GM21723 (cell line): Measurements from ENCODE around the gene DCTN5.
A peak's percentile ranks its signal among the peaks of the same experiment; 100 is the strongest.

Source experiments
- ATAC-seq: cut with Tn5 transposase; IDR thresholded peaks from one replicate; pipeline ENCODE4 v1.9.1; 2021; ENCODE audit warnings: mild to moderate bottlenecking, moderate library complexity; ENCODE audit not compliant: unreplicated experiment

The DCTN5 gene

GRCh38 chr16:23651943-23652468, 10.7 kb downstream of the DCTN5 start:
- ATAC-seq = no peak

GRCh38 chr16:23663918-23664317, 22.7 kb downstream of the DCTN5 start:
- no peak for ATAC-seq

DNA sequence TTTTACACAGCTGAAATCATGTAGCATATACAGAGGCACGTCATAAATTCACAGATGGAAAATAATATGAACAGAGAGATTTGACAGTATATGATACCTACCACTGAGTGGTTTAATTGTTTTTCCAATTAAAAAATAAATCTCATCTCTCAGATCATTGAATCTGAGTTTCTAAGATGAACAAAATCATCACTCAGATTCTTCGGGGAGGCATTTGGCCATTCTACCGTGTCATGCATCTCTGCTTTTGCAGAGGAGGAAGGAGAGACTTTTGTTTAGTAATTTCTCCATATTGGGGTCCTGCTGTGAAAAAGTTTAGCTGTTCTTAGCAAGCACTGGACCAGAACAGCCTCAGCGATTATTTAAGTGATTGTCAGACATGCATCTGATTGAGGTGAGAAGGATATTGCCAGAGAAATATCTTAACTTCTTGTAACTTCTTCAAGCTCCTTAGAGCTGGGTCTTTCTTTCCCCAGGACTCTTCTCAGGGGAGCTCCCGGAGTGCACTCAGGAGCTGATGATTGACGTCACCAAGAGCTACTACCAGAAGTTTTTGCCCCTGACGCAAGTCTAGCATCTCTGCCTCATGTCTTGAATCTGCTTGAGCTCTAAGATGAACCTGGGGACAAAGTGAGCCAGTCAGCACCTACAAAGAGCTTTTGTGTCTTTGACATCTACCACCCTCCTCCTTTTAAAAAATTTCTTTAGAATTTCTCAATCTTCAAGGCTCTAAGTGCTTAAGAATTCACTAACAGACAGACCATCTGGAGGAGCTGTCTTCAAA, 25.5 kb downstream of the DCTN5 start:
- ATAC-seq = no peak

DNA sequence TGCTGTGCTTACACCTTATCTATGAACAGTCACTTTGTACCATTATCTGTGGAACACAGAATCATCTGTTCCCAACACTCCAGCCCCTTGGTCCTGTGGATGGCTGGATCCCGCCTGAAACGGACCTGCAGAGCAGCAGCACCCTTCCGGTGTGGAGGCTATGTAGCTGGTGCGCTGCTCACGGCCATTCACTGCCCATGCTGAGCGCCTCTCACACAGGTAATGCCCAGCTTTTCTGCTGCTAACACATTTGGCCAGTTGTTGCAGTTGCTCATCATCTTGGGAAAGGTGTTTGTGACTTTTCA, 26.0 kb downstream of the DCTN5 start:
- ATAC-seq = no peak

- no peak for ATAC-seq
These were observed 27.0 kb downstream of the DCTN5 start for GRCh38 chr16:23668225-23668624.

DNA sequence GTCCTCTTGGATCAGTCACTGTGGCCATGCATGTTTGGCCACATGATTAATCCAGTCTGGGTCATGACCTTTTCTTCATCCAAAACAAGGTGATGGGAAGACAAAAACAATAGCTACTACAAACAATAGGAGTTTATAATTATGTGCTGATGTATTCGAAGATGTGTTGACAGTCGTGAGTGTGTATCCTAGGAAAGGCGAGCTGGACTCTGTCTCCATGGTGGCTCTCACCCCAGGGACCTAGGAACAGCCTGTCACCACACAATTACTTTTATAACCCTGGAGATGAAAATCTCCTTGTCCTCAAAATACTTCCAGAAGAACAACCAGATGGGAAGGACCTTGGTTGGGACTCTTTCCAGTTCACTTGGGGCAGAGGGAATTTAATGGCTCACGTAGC, 27.6 kb downstream of the DCTN5 start:
- no peak for ATAC-seq

GRCh38 chr16:23670137-23670776, 29.0 kb downstream of the DCTN5 start:
- ATAC-seq = peak; percentile 93

DNA sequence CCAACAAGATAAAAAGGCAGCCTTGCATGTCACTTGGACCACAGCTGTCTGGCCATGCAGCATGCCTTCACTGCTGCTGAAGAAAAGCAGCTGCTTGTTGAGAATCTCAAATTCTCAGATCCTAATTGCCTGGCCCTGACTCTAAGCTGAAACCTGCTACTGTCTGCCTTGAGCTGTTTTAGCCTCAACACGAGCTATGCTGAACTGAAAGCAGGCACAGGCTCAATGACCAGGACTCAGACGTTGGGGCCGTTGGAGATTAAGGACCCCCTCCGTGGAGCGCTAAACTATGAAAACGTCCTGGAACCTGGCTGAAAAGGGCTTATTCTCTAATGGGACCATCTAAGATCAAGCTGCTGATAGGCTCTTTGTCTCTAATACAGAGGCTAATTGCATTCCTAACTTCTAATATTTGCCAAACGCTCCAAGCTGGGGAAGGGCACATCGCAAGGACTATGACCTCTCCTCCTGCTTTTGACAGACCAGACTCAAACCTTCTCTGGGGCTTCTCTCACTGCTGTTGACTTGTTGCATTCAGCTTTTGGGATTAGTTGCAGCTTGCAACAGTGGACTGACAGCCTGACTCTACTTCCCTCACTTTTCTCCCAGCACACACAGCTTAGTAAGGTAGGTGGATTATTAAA, 32.8 kb downstream of the DCTN5 start:
- ATAC-seq = no peak

- ATAC-seq = no peak
These were observed 35.7 kb downstream of the DCTN5 start for GRCh38 chr16:23676924-23677480.

DNA sequence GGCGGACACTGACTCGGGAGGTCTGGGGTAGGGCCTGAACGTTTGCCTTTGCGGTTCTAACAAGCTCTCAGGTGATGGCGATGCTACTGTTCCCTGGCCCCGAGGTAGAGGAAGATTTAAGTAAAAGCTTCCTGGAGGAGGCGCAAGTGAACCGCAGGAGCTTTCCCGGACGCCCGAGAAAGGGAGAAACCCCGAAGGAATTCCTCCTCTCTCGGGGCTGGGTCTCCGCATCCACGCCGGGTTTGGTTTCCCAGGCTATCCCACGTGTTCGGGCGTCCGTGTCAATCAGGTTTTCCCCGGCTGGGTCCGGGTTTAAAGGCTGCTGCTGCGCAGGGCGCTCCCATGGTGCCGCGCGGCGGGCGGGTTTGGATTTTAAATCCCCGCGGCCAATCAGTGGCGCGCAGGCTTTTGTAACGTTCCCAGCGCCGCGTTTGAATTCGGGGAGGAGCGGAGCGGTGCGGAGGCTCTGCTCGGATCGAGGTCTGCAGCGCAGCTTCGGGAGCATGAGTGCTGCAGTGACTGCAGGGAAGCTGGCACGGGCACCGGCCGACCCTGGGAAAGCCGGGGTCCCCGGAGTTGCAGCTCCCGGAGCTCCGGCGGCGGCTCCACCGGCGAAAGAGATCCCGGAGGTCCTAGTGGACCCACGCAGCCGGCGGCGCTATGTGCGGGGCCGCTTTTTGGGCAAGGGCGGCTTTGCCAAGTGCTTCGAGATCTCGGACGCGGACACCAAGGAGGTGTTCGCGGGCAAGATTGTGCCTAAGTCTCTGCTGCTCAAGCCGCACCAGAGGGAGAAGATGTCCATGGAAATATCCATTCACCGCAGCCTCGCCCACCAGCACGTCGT, 37.4 kb downstream of the DCTN5 start, which contains the start of gene PLK1:
Gene PLK1 (plus strand): TSS at position 460 of the 844 bp plus-strand sequence. CDS start 44 bp downstream, at position 504.
- ATAC-seq = peak; percentile 87

GRCh38 chr16:23679274-23679985, 38.2 kb downstream of the DCTN5 start:
- ATAC-seq = no peak

- no peak for ATAC-seq
These were observed 38.7 kb downstream of the DCTN5 start for GRCh38 chr16:23679986-23680336.

DNA sequence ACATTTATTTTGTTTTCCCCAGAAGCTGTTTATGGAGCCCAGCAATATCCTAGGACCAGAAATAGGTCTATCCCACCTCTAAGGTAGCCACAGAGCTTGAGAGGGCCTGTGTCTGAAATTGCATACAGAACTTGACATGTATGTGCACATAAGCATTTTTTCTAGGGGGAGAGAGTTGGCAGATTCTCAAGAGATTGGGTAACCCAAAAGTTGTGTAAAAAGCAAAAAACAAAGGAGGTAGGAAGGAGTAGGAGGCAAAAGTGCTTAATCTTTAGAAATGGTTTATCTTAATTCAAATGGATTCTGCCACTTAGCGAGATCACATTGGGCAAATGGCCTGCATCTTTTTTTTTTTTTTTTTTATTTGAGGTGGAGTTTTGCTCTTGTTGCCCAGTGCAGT, 40.9 kb downstream of the DCTN5 start:
- no peak for ATAC-seq

DNA sequence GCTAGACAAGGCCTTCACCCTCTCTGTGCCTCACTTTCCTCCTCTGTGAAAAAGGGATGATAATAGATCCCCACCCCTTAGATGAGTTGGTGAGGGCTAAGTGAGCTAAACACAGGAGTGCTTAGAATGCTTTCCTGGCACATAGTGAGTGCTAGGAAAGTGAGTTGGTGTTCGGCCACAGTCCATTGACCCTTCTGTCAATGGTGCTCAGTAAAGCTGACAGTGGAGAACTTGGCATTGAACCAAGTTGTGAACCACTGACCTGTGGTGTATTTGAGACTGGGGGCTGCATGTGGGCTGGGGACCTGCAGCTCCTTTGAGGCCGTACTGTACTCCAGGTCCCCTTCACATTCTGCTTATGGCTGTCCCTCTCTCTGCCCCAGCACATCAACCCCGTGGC, 42.2 kb downstream of the DCTN5 start:
- ATAC-seq = no peak

GRCh38 chr16:23687034-23687808, 46.0 kb downstream of the DCTN5 start:
- ATAC-seq = no peak

GRCh38 chr16:23689442-23690187, 48.3 kb downstream of the DCTN5 start:
- no peak for ATAC-seq

DNA sequence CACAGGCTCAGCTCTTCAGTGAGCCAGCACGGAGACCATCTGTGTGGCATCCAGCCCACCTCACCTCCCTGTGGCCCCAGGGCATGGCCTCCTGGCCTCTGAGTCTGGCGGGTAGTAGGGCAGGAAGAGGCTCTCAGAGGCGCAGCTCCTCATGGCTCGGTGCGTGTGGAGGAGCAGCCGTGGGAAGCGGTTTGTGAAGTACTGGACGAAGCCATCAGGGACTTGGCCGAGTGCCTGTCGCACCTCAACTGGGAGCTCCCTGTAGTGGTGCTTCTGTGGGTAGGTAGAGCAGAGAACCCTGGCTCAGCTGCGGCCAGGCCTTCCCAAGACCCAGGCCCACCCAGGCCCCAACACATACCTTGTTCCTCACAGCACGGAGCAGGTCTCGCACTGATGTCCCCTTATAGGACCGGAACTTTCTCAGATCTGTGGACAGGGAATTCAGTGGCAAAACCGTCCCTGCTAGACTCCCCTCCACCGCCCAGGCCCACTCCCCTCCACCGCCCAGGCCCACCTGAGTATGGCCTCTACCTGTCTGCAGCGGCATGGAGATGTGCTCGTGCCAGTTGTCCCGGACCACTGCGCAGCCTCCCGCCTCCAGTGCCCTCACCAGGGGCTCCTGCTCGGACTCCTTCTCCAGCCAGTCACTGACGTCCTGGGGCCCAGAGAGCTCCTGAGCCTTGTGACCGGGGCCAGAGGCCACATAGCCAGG, 49.7 kb downstream of the DCTN5 start:
- ATAC-seq = no peak
